IMR-90 (cell line): Measurements from ENCODE around the gene PNMA6E. TPM values are rescaled to one million over a fixed set of nuclear protein-coding genes. Genes with fewer than 3 reads are reported as not detected.

ENCODE experiments used
- ATAC-seq: fragments of 200-7000 bp; cut with Tn5 transposase; 2 replicates; pipeline ENCODE4 v1.9.1; 2020; ENCODE audit warnings: low read depth, mild to moderate bottlenecking, moderate library complexity
- BruUV-seq: library from RNA; stranded (reverse); fragments of 400-500 nt; replicated peaks from 2 replicates; lab custom pipeline; 2021; lab: Mats Ljungman, UMichigan
- CTCF ChIA-PET: fragments of 300-600 bp; formaldehyde crosslinking; extraction: SDS; loops from one replicate; lab custom pipeline; 2021; ENCODE audit warnings: antibody characterized with exemption; lab: Yijun Ruan, JAX
- POLR2A ChIA-PET: fragments of 300-600 bp; sonication (Branson Sonifier 250); formaldehyde crosslinking; loops from one replicate; lab custom pipeline; 2022; ENCODE audit warnings: antibody characterized with exemption; ENCODE audit not compliant: unreplicated experiment; lab: Charles Lee
- DNase-seq: peaks from one replicate; pipeline ENCODE4 v3.0.0; 2013
- H2AFZ ChIP-seq: replicated peaks from 2 replicates; pipeline ENCODE3; 2013; ENCODE audit warnings: low read length, mild to moderate bottlenecking; ENCODE audit not compliant: poor library complexity
- H2AK5ac ChIP-seq: 2 replicates; pipeline ENCODE4 v1.6.1; 2013; ENCODE audit warnings: low read depth, low read length, inconsistent platforms
- H2AK9ac ChIP-seq: replicated peaks from 2 replicates; pipeline ENCODE3; 2013; ENCODE audit warnings: mild to moderate bottlenecking, low read depth, low read length, moderate library complexity; ENCODE audit not compliant: poor library complexity
- H2BK120ac ChIP-seq: 2 replicates; pipeline ENCODE4 v1.6.1; 2013; ENCODE audit warnings: low read depth, low read length, inconsistent platforms
- H2BK15ac ChIP-seq: 3 replicates; pipeline ENCODE4 v1.6.1; 2013; ENCODE audit warnings: low read depth, low read length, inconsistent platforms
- H2BK20ac ChIP-seq: 2 replicates; pipeline ENCODE4 v1.6.1; 2013; ENCODE audit warnings: low read depth, mild to moderate bottlenecking, inconsistent platforms, low read length, moderate library complexity
- H2BK5ac ChIP-seq: 2 replicates; pipeline ENCODE4 v1.6.1; 2013; ENCODE audit warnings: mild to moderate bottlenecking, low read depth, low read length, inconsistent platforms; ENCODE audit not compliant: poor library complexity, severe bottlenecking
- H3K14ac ChIP-seq: replicated peaks from 2 replicates; pipeline ENCODE4 v1.6.1; 2013; ENCODE audit warnings: low read depth, low read length, inconsistent platforms
- H3K18ac ChIP-seq: 2 replicates; pipeline ENCODE4 v1.6.1; 2013; ENCODE audit warnings: low read depth, low read length, control low read depth
- H3K23ac ChIP-seq: 2 replicates; pipeline ENCODE4 v1.6.1; 2013; ENCODE audit warnings: low read depth, low read length, inconsistent platforms
- H3K27ac ChIP-seq: 2 replicates; pipeline ENCODE4 v1.5.1; 2013; ENCODE audit warnings: mild to moderate bottlenecking, control low read depth, low read length; ENCODE audit not compliant: insufficient read depth
- H3K27me3 ChIP-seq: 2 replicates; pipeline ENCODE4 v1.6.1; 2013; ENCODE audit warnings: low read length; ENCODE audit not compliant: control insufficient read depth, insufficient read depth
- H3K36me3 ChIP-seq: 2 replicates; pipeline ENCODE4 v1.6.1; 2013; ENCODE audit warnings: low read length, mixed read lengths; ENCODE audit not compliant: control insufficient read depth, insufficient read depth
- H3K4ac ChIP-seq: 2 replicates; pipeline ENCODE4 v1.6.1; 2013; ENCODE audit warnings: low read depth, low read length, inconsistent platforms
- H3K4me1 ChIP-seq: 2 replicates; pipeline ENCODE4 v1.6.1; 2013; ENCODE audit warnings: low read length, mixed read lengths; ENCODE audit not compliant: control insufficient read depth, insufficient read depth
- H3K4me2 ChIP-seq: 2 replicates; pipeline ENCODE4 v1.6.1; 2013; ENCODE audit warnings: low read depth, mild to moderate bottlenecking, control low read depth, low read length, moderate library complexity
- H3K4me3 ChIP-seq: 2 replicates; pipeline ENCODE4 v1.5.1; 2013; ENCODE audit warnings: low read depth, mild to moderate bottlenecking, control low read depth, low read length, moderate library complexity; ENCODE audit not compliant: insufficient read depth
- H3K56ac ChIP-seq: 2 replicates; pipeline ENCODE4 v1.6.1; 2013; ENCODE audit warnings: low read length, inconsistent platforms; ENCODE audit not compliant: insufficient read depth; ENCODE audit errors: extremely low read depth
- H3K79me1 ChIP-seq, 2 experiments: 2 replicates each; pipeline ENCODE4 v1.6.1; 2013; ENCODE audit warnings: low read length in 2 of 2, inconsistent platforms in 1 of 2, low read depth in 1 of 2
- H3K9ac ChIP-seq: 2 replicates; pipeline ENCODE4 v1.6.1; 2013; ENCODE audit warnings: low read depth, low read length, control low read depth
- H3K9me1 ChIP-seq: 2 replicates; pipeline ENCODE4 v1.6.1; 2013; ENCODE audit warnings: low read length, inconsistent platforms; ENCODE audit not compliant: insufficient read depth
- H3K9me3 ChIP-seq: 2 replicates; pipeline ENCODE4 v1.6.1; 2013; ENCODE audit warnings: low read length; ENCODE audit not compliant: control insufficient read depth, insufficient read depth
- H4K20me1 ChIP-seq: 2 replicates; pipeline ENCODE4 v1.6.1; 2013; ENCODE audit warnings: low read length, inconsistent platforms; ENCODE audit not compliant: insufficient read depth
- H4K5ac ChIP-seq: 2 replicates; pipeline ENCODE4 v1.6.1; 2013; ENCODE audit warnings: mild to moderate bottlenecking, low read depth, low read length, control low read depth
- H4K8ac ChIP-seq, 2 experiments: 2 replicates each; pipeline ENCODE4 v1.6.1; 2013; ENCODE audit warnings: low read depth in 2 of 2, low read length in 2 of 2, control low read depth in 1 of 2, inconsistent platforms in 1 of 2
- H4K91ac ChIP-seq: 2 replicates; pipeline ENCODE4 v1.6.1; 2013; ENCODE audit warnings: low read depth, low read length, inconsistent platforms; ENCODE audit not compliant: insufficient read depth
- CTCF ChIP-seq: conservative IDR thresholded peaks from 2 replicates; pipeline ENCODE4 v1.5.1; 2012; ENCODE audit warnings: mild to moderate bottlenecking, low read depth, low read length, improper control_type of control experiment
- ELK1 ChIP-seq: fragments of 150-350 bp; IDR thresholded peaks from 2 replicates; pipeline ENCODE4 v1.6.1; 2016; ENCODE audit warnings: low read depth, mild to moderate bottlenecking, low read length, moderate library complexity, borderline replicate concordance
- MAFK ChIP-seq: IDR thresholded peaks from 2 replicates; pipeline ENCODE4 v1.6.1; 2012; ENCODE audit warnings: low read depth, low read length, improper control_type of control experiment
- WGBS, 2 experiments: methylation state at CpG; one replicate each; pipeline versions ENCODE4 v1.1.5 to v1.1.7; 2013; ENCODE audit warnings: missing lambda C conversion rate in 2 of 2; ENCODE audit not compliant: insufficient read length in 1 of 2; ENCODE audit errors: extremely low coverage in 2 of 2; 5-methylcytosine and 5-hydroxymethylcytosine counted together
- dilution Hi-C: fragments of 300-500 bp; cut with HindIII; formaldehyde crosslinking; loops from one replicate; pipeline ENCODE4 v1.14.3; 2018; ENCODE audit warnings: low sequenced_read_pairs; ENCODE audit not compliant: unreplicated experiment
- in situ Hi-C: fragments of 300-500 bp; cut with MboI; formaldehyde crosslinking; loops from 3 replicates; pipeline ENCODE4 v1.14.3; 2019; ENCODE audit warnings: low sequenced_read_pairs, inconsistent platforms, mixed read lengths
- intact Hi-C: fragments of 100-400 bp; cut with micrococcal nuclease; formaldehyde crosslinking; loops from 2 replicates; pipeline ENCODE4 v1.10.0; 2022
- polyA plus RNA-seq, 3 experiments: library from polyadenylated mRNA; depleted of rRNA; stranded (reverse); fragments of >200 nt; gene quantifications; 2 replicates each; pipeline ENCODE4 v1.2.3, GENCODE V29; 2012; ENCODE audit warnings: low replicate concordance in 1 of 3
- total RNA-seq: library from RNA; depleted of rRNA; stranded (reverse); fragments of >200 nt; gene quantifications from 2 replicates; pipeline ENCODE4 v1.2.3, GENCODE V29; 2012

Gene PNMA6E
- total and polyA plus RNA-seq, 2 of the 4 experiments (the other 2 are of a cell fraction), result not detected

GRCh38 chrX:153378607-153379006, 22.5 kb downstream of the PNMA6E start:
- Histone ChIP-seq H3K27me3 (peaks cover 5% of the 10 kb centered on the region), H3K4ac (no peak overlapping the region), H4K8ac (no peak overlapping the region), H3K9me1 (no peaks in the 10 kb centered on the region), H2BK15ac (no peak overlapping the region), H4K91ac (no peak overlapping the region), H3K18ac (no peak overlapping the region), H2BK120ac (no peak overlapping the region), H3K23ac (no peak overlapping the region), H3K4me1 (peaks cover 2% of the 10 kb centered on the region; the same call in 1 of the 2 replicates), H3K79me1 (no peaks in the 10 kb centered on the region), H3K56ac (no peak overlapping the region), H2BK20ac (no peak overlapping the region), H2AK9ac (no peak overlapping the region), H3K4me2 (no peak overlapping the region), H3K14ac (no peak overlapping the region), H3K9me3 (peaks cover 2% of the 10 kb centered on the region; the same call in 1 of the 2 replicates), H2AFZ (no peak overlapping the region), H3K4me3 (no peak overlapping the region), H3K36me3 (no peaks in the 10 kb centered on the region), H3K27ac (no peak overlapping the region), H2BK5ac (no peak overlapping the region), H2AK5ac (no peak overlapping the region), H4K5ac (no peak overlapping the region), H3K9ac (no peak overlapping the region), H4K20me1 (no peaks in the 10 kb centered on the region)
- in situ Hi-C loops, result no loop called here
- ATAC-seq (no peak), DNase-seq (no peak)
- ChIA-PET POLR2A (no interaction called here), CTCF (no interaction called here)
- TF ChIP-seq MAFK (no peak), CTCF (no peak), ELK1 (no peak)
- intact Hi-C loops, result no loop called here
- dilution Hi-C loops, result no loop called here
- WGBS, 2 experiments, result no CpG with 5 or more reads among the region's 4 CpGs
- no TSS peak for BruUV-seq
